DMS79 (cell line): ENCODE measurements around the gene NTM.

ENCODE experiments used
- DNase-seq: peaks from one replicate; lab custom pipeline; 2025; lab: John Stamatoyannopoulos, UW

Gene NTM

DNA sequence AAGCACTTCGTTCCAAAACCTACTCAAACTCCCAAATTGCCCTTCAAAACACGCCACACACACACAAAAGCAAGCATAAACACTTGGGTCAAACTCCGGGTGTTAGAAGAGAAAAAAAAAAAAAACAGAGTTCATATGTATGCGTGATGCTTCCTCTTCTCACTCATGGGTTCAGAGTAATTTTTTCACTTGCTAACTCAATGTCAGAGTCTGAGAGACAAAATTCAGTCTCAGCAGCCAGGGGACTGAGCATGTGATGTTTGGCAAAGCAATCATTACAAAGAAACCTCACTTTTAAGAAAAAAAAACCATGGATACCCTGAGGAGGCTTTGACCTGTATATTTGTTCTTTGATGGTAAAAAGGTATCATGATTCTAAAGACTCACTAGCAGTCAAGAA is 461.7 kb downstream of the NTM start:
- DNase-seq, result no peak

DNA sequence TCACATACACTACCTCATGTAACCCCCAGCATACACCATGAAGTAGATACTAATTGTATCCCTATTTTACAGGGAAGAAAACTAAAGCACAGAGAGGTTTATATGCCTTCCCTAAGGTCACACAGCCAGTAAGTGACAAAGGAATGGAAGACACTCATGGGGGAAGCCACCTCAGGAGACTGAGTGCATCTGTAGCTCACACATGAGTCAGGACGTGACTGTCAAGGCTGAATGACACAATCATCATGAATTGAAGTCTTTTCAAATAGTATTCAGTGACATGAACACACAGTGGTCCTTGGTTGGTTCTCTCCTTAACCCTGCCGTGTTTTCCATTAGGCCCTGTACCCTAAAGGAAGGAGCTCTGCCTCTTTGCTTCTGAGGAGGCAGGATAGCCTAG is 463.0 kb downstream of the NTM start:
- no peak for DNase-seq

DNA sequence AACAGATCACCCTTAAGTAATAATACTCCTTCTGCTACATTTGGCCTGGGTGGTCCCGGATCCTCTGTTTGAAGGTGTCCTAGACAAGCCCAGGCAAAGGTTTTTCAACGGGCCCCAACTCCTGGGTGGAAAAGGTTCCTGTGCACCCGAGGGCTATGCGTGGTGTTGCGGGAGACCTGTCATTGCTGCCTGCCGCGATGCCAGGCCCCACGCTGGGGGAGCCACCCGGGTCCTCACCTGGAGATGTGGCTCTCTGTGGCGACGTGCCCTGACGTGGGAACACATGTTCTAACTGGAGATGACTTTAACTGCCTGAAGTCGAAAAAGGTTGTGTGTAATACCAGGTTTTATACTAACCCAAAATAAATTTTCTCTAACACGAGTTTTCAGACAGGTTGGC is 467.1 kb downstream of the NTM start:
- no peak for DNase-seq

DNA sequence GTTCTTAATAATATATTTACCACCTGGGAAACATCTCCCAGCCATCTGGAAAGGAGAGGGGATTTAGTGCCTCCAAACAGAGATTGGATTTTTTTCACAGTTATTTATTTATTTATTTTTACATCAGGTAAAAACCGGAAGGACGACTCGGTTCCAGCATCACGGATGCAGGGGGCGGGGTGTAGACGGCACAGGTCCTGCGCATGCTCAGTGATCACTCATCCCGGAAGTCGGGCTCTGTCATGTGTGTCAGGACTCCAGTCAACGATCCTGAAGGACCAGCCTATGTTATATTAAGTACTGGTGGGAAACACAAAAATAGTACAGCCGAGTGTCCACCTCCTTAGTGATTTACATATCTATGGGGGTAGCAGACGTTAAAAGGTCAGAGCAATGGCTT is 467.6 kb downstream of the NTM start:
- no peak for DNase-seq

DNA sequence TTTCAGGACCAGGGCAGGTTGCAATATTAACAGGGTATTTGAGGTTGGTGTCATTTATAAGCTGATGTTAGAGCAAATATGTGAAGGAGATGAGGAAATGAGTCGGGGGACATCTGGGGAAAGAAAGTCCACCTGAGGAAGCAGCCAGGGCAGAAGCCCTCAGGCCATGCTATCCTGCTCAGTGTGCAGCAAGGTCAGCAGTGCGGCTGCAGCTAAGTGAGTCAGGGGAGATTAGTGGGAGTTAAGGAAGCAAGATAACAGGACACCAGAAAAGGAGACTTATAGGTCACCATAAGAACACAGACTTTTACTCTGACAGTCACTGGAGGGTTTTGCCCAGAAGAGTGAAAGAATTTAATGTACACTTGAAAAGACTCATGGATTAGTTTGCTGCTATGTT is 468.9 kb downstream of the NTM start:
- DNase-seq, result no peak

DNA sequence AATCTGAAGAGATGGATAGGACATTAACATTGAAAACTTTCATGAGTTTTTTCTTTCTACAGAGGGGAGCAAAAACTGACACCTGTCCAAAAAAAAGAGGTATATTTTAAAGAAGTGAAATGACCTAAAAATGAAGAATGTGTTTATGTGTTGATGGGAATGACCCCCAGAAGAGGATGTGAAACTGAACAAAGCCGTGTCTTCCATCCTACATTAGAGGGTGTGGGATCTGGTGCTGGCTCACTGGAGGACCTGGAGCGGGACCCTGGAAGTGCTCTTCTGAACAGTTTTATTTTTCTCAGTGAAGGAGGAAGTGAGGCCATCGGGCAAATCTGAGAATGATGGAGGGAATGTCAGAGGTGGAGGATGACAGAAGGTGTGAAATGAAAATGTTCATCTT is 470.1 kb downstream of the NTM start:
- DNase-seq, result no peak

DNA sequence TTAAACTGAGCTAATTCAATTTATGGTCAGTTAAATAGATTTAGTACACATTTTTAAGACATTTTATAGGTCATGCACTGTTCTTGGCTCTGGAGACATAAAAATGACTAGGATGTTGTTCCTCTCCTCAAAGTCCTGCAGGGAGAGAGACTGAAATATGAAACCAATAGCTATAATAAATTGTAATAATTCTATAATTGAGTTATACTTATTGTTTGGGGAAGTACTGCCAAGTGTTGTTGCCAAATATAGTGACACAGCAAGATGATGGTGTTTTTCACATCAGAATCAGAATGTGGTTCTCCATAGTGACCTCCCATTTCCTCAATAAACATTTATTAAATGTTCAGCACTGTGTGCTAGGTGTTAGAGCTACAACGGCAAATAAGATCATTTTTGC is 470.6 kb downstream of the NTM start:
- no peak for DNase-seq

DNA sequence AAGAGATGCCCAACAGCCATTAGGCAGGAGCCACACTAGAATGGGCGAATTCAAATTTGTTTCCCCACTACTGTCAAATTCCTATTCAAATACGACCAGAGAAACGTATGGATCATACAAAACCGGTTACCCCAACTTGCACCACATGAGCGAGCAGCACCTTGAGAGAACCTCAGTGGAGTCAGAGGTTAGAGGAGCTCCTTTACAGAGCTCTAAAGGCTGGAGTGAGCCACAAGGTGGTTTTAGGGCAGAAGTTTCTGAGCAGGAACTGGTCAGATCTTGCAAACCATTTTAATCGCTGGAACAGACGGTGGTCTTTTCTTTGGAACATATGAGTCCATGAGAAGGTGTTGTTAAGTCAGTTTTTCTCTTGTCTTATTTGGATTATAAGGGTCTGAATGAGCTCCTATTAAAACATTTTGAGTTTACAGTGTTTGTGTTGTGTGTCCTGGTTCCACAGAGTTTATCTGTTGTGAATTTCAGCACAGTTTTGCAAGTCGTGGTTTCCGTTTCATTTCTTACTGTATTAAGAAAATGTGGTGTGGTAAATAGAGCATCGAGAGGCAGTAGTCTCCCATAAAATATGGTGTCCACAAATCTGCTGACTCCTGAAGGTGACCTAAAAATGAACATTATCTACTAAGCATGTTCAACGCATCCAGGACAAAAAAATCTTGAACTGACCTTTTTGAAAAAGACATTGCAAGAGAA is 471.7 kb downstream of the NTM start:
- DNase-seq, result no peak

DNA sequence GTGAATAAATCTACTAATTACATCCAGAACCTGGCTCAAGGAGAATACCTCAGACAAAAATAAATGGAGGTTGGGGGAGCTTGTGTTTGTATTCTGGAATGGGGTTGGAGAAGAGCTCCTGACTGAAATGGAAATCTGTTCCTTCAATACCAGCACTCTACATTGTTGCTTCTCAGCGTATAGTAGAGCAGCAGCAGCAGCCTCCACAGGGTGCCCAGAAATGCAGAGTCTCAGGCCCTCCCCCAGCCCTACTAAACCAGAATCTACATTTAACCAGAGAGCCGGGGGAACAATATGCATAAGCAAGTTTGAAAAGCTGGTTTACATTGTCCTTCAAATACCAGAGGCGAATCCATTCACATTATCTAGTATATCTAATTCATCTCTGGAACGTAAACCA is 474.8 kb downstream of the NTM start:
- no peak for DNase-seq

DNA sequence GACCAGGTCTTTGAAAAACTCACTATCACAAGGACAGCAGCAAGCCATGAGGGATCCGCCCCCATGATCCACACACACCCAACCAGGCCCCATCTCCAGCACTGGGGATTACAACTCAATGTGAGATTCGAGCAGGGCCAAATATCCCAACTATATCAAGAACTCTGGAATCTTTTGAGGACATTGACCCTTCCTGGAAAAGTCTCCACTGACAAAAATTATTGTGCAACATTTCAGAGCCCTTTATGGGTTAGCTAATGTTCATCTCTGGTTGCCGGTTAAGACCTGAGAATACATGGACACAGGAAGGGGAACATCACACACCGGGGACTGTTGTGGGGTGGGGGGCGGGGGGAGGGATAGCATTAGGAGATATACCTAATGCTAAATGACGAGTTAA is 479.1 kb downstream of the NTM start:
- no peak for DNase-seq

DNA sequence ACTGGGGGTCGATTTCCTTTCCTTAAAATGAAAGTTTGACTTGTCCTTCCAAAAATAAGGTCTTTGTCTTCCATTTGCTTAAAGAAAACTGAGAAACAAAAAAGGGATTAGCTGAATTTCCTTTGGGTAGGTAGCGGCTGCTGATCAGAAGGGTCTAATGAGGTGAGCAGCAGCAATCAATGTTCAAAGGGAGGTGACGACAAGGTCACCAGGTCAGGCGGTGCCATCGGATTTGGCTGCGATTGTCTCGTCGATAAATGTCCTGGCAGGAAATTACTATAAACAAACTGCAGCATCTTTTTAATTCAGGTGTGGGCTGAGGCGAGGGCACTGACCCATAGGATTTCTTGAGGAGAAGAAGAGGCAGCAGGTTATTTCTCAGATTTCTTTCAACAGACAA is 480.1 kb downstream of the NTM start:
- DNase-seq, result no peak

DNA sequence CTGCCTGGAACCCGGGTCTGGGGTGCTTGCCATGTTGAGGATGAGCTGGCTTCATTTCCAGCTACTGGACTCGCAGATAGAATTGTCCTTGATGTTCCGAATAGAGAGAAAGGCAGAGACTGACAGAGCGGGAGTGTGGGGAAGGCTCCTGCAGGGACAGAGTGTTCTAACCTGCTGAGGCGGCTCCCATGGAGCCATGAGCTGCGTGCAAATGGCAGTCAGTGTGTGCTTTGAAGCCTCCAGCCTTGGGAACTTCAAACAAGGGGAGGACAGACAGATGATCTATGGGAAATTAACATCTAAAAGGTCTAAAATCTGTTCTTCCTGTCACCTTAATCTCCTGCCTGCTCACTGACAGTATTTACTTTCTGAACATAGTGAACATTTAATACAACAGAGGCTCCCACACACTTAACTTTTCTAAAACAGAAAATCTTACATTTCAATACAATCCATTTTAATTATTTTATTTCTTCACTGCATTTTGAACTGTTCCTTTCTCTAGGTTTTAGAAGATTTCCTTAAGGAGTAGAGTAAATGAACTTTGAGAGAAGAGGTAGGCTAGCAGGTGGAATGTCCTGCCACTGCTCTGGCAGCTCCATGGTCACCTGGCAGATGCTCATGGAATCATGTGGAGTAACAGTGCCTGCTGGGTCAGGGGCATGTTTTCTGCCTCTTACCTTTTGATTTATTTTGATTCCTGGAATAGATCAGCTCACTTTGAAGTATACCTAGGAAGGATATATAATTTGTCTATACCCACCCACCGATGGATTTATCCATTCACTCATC is 481.7 kb downstream of the NTM start:
- no peak for DNase-seq

DNA sequence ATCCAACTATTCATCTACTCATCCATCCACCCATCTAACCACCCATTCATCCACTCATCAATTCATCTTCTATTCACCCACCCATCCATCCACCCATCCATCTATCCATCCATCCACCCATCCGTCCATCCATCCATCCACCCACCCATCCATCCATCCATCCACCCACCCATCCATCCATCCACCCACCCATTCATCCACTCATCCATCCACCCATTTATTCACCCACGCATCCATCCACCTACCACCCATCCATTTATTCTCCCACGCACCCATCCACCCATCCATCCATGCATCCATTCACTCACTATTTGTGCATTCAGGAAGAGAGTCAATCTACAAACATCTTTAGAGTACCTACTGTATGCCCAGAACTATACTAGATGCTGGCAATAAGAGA is 482.3 kb downstream of the NTM start:
- DNase-seq, result no peak

DNA sequence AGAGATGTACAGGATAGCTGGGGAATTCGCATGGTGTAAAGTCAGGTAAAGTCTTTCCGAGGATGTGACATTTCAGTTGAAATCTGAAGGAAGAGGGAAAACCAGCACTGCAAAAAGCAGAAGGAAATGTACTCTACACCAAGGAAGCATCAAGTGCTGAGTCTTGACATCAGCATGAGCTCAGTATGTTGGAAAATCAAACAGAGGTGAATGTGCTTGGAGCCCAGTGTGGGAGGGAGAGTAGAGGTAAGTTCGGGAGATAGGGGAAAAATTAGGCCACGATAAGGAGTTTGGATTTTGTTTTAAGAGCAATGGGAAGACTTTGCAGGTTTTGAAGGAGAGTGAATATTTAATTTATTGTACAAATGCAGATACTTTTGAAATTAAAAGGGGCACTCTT is 484.0 kb downstream of the NTM start:
- no peak for DNase-seq

DNA sequence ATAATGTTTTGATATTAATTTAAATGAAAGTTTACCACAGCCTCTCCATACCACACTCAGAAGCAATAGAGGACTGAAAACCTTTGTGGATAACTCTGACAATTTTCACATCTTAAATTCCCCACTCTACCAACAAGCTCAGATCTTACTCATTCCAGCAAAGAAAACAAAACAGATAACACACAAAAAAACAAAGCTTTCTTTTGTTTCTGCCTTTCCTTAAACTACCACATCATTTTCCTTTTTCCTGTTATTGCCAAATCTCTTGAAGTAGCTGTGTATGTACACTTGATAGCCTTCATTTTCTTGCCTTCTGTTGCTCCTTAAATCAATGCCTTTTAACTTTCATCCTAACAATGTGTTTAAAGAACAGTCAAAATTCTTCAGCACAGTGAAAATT is 484.9 kb downstream of the NTM start:
- DNase-seq, result no peak

DNA sequence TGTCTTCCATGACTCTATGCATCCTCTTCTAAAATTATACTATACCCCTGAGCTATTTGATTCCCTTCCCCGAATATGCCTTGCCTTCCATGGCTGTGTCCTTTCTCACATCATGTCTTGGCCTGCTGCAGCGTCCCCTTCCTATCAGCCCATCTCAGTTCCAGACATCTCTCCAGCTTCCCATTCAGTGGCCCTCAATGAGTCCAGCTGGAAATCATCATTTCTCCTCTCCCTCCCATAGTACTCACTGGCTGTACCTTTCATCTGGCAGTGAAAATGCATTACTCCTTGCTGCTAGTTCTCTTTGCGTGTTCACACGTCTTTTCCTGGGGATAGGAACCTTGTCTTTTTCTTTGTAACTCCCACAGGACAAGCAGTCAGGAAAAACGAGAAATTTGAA is 486.8 kb downstream of the NTM start:
- no peak for DNase-seq

DNA sequence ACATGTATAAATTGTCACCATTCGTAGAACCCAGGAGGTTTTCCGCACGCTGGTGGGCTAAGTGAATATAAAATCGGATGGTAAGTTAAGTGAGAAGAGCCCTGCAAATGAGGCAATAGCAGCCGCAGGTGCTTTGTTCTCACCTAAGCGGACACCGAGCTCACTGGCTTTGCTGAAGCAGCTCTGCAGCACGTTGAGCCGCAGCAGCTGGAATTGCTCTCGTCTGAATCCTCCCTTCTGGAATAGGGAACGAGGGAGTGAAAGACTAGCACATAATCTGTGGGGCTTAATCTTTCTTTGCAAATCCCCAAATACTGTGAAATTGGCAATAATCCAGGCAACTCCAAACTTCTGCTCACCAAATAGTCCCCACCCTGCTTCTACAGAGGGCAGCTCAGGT is 488.1 kb downstream of the NTM start:
- DNase-seq, result no peak

DNA sequence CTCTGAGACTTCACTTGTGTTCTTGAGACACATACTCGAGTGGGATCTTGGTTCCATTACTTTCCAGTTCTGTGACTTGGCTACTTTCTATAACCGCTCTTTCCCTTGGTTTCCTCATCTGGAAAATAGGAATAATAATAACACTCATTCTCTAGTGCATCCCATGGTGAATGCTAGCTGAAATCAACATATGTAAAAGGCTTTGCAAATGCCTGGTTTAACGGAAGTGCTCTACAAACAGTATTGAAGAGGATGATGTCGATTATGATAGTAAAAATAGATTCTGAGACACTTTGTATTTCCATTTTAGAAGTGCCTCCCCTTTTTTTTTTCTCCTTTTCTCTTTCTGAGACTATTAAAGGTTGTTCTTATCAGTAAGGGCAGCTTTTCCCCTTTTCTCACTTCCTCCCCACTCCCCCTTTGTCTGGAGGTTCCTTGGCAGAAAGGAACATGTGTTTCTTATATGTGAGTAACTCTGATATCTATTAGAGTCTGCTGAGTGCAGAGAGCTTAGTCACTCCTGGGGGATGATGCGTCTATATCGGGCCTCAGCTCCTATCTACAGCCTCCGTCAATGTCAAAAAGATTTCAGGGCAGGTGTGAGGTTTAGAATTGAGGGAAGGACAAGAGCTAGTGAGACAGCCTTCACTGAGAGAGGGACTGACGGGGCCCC is 489.3 kb downstream of the NTM start:
- no peak for DNase-seq

DNA sequence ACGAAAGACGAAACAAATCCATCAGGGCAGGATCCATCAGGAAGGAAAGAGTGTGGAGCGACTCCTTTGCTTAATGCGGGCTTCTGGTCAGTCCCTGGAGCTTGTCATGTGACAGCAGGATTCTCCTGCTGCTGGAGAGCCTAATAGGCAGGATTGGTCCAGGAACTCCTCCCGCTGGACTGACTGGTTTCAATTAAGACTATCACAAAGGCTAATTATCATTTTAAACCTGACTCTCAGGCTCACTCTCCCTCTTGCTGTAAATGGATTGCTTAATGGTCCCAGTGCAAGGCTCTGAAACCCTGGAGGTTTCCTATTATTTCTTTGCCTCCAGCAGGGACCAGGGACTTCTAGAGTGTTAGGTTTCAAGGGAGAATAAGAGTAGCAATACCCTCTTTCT is 493.8 kb downstream of the NTM start:
- DNase-seq, result no peak

DNA sequence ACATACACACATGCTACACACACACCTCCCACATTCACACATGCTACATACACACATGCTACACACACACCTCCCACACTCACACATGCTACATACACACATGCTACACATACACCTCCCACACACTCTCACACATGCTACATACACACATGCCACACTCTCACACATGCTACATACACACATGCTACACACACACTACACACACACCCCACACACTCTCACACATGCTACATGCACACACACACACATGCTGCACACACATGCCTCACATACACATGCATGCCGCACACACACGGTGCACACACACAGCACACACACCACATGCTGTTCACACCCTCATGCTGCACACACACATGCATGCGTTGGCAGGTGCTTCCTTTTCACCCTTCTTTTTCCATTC is 495.4 kb downstream of the NTM start:
- DNase-seq, result no peak

DNA sequence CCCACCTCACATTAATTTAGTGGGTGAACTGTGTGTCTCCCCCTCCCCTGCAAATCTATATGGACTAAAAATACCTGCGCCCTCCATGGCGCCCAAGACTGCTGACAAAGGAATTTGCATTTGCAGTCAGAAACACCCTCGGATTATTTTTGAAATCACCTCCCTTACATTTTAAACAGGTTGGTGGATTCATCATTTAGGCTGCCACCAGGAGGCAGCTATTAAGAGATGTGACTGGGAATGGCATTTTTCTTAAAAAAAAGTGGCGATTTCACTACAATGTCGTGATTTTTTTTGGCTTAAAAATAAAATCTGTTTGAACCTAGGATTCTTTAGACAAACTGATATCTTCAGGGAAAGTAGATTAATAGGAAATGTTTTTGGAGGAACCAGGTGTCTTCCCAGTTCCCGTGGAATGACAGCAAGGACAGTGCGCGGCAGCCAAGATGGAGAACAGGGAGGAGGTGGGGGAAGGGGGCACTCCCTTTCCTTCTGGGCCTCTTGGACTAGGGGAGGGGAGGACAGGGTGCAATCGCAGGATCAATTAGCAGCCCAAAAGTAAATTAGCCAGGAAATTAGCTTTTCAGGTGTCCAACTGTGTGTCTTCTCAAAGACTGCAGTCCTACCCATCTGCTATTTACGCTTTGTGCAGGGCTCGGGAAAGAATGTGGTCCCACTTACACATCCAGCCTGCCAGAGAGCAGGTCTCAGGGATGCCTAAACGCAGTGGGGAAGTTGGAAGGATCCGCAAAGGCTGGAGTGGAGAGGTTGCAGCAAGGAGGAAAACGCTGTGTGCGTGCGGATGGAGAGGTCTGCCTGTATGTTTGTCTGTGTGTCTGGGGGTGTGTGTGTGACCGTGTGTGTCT is 496.4 kb downstream of the NTM start:
- no peak for DNase-seq
